Neural crest cell (in vitro differentiated cells): ENCODE results near the gene MACROD1. TPM values are rescaled to one million over a fixed set of nuclear protein-coding genes. Genes with fewer than 3 reads are reported as not detected.

Experiments used
- DNase-seq: peaks from one replicate; pipeline ENCODE4 v3.0.0; 2021; ENCODE audit warnings: low read depth, mixed read lengths, low spot score
- H3K27ac Mint-ChIP-seq: one replicate; pipeline ENCODE4 v1.8.0; 2021; ENCODE audit warnings: mild to moderate bottlenecking, mixed read lengths; ENCODE audit not compliant: unreplicated experiment
- H3K27me3 Mint-ChIP-seq: 2 replicates; pipeline ENCODE4 v1.8.0; 2021; ENCODE audit warnings: low read depth, mild to moderate bottlenecking, mixed read lengths
- H3K36me3 Mint-ChIP-seq: 2 replicates; pipeline ENCODE4 v1.8.0; 2021; ENCODE audit warnings: low read depth, mild to moderate bottlenecking, mixed read lengths
- H3K4me1 Mint-ChIP-seq: 2 replicates; pipeline ENCODE4 v1.8.0; 2021; ENCODE audit warnings: mixed read lengths
- H3K4me3 Mint-ChIP-seq: one replicate; pipeline ENCODE4 v1.8.0; 2021; ENCODE audit warnings: mild to moderate bottlenecking, mixed read lengths
- H3K9me3 Mint-ChIP-seq: 2 replicates; pipeline ENCODE4 v1.8.0; 2021; ENCODE audit warnings: mixed read lengths
- CTCF ChIP-seq: fragments of 200-600 bp; sonication (generic); conservative IDR thresholded peaks from 2 replicates; pipeline ENCODE4 v1.5.0; 2021; ENCODE audit warnings: antibody characterized with exemption, mild to moderate bottlenecking
- total RNA-seq: library from RNA; stranded (reverse); gene quantifications from 2 replicates; pipeline ENCODE4 v1.2.1, GENCODE V29; 2021

Gene MACROD1
- total RNA-seq, 1 donor from 2014 or later = 26.1 TPM

GRCh38 chr11:64118876-64119665, 46.8 kb downstream of the MACROD1 start:
- H3K36me3 Mint-ChIP-seq = peaks cover 3% of the 10 kb centered on the region
- H3K9me3 Mint-ChIP-seq = no peaks in the 10 kb centered on the region
- no peak for DNase-seq
- peaks cover 36% of the 10 kb centered on the region for H3K4me1 Mint-ChIP-seq
- H3K27ac Mint-ChIP-seq = no peak overlapping the region
- no peak for TF ChIP-seq CTCF
- no peaks in the 10 kb centered on the region for H3K27me3 Mint-ChIP-seq
- H3K4me3 Mint-ChIP-seq = no peak overlapping the region

- H3K9me3 Mint-ChIP-seq = no peaks in the 10 kb centered on the region
- no peak for TF ChIP-seq CTCF
- no peak for DNase-seq
- H3K27me3 Mint-ChIP-seq = no peaks in the 10 kb centered on the region
- no peak overlapping the region for H3K4me3 Mint-ChIP-seq
- H3K36me3 Mint-ChIP-seq = peaks cover 3% of the 10 kb centered on the region
- peaks cover 36% of the 10 kb centered on the region for H3K4me1 Mint-ChIP-seq
- no peak overlapping the region for H3K27ac Mint-ChIP-seq
These were observed 48.0 kb downstream of the MACROD1 start for GRCh38 chr11:64117763-64118459.

GRCh38 chr11:64115531-64116522, 50.1 kb downstream of the MACROD1 start:
- peaks cover 3% of the 10 kb centered on the region for H3K36me3 Mint-ChIP-seq
- TF ChIP-seq CTCF = no peak
- H3K9me3 Mint-ChIP-seq = no peaks in the 10 kb centered on the region
- no peaks in the 10 kb centered on the region for H3K27me3 Mint-ChIP-seq
- H3K4me3 Mint-ChIP-seq = no peak overlapping the region
- H3K4me1 Mint-ChIP-seq = peaks cover 19% of the 10 kb centered on the region
- no peak overlapping the region for H3K27ac Mint-ChIP-seq
- no peak for DNase-seq

- Mint-ChIP-seq H3K4me3 (no peak overlapping the region), H3K36me3 (peaks cover 3% of the 10 kb centered on the region), H3K27me3 (no peaks in the 10 kb centered on the region), H3K27ac (no peak overlapping the region), H3K9me3 (no peaks in the 10 kb centered on the region), H3K4me1 (peaks cover 16% of the 10 kb centered on the region)
- no peak for TF ChIP-seq CTCF
- no peak for DNase-seq
These were observed 51.7 kb downstream of the MACROD1 start for GRCh38 chr11:64114231-64114630.

GRCh38 chr11:64113462-64113780, 52.5 kb downstream of the MACROD1 start:
- DNase-seq = no peak
- no peak overlapping the region for H3K4me3 Mint-ChIP-seq
- H3K4me1 Mint-ChIP-seq = peaks cover 8% of the 10 kb centered on the region
- H3K9me3 Mint-ChIP-seq = no peaks in the 10 kb centered on the region
- TF ChIP-seq CTCF = no peak
- no peaks in the 10 kb centered on the region for H3K27me3 Mint-ChIP-seq
- H3K36me3 Mint-ChIP-seq = peaks cover 3% of the 10 kb centered on the region
- no peak overlapping the region for H3K27ac Mint-ChIP-seq
